AG09309 (cell line): ENCODE results near the gene AUTS2.

Source experiments
- DNase-seq: peaks from one replicate; pipeline ENCODE4 v3.0.0-alpha.2; 2010; ENCODE audit warnings: low read depth
- H3K4me3 ChIP-seq: 2 replicates; pipeline ENCODE4 v1.5.1; 2011; ENCODE audit warnings: mild to moderate bottlenecking, low read depth, low read length, moderate library complexity; ENCODE audit not compliant: control insufficient read depth
- CTCF ChIP-seq: IDR thresholded peaks from 2 replicates; pipeline ENCODE4 v1.5.1; 2011; ENCODE audit warnings: mild to moderate bottlenecking, low read depth, low read length, inconsistent platforms; ENCODE audit not compliant: insufficient read depth, control insufficient read depth; ENCODE audit errors: missing control alignments

Gene AUTS2

GRCh38 chr7:70775570-70776156 lies 1177.4 kb downstream of the AUTS2 start:
- DNase-seq: no peak
- no peak overlapping the region for H3K4me3 ChIP-seq
- TF ChIP-seq CTCF: peak; percentile 11

- TF ChIP-seq CTCF: no peak
- DNase-seq: no peak
- no peak overlapping the region for H3K4me3 ChIP-seq
Measured at GRCh38 chr7:70776627-70777101, 1178.4 kb downstream of the AUTS2 start.

GRCh38 chr7:70777251-70777650 lies 1179.0 kb downstream of the AUTS2 start:
- TF ChIP-seq CTCF: no peak
- H3K4me3 ChIP-seq: no peak overlapping the region
- DNase-seq: no peak

- no peak overlapping the region for H3K4me3 ChIP-seq
- TF ChIP-seq CTCF: no peak
- no peak for DNase-seq
Measured at GRCh38 chr7:70778585-70778984, 1180.3 kb downstream of the AUTS2 start.

GRCh38 chr7:70779321-70779720 lies 1181.0 kb downstream of the AUTS2 start:
- H3K4me3 ChIP-seq: no peak overlapping the region
- no peak for TF ChIP-seq CTCF
- DNase-seq: no peak

- TF ChIP-seq CTCF: no peak
- DNase-seq: no peak
- no peak overlapping the region for H3K4me3 ChIP-seq
Measured at GRCh38 chr7:70781922-70782311, 1183.6 kb downstream of the AUTS2 start.

- no peak overlapping the region for H3K4me3 ChIP-seq
- TF ChIP-seq CTCF: no peak
- no peak for DNase-seq
Measured at GRCh38 chr7:70782796-70783195, 1184.5 kb downstream of the AUTS2 start.
